ENCODE measurements around the gene NUTM1. TPM values are rescaled to one million over a fixed set of nuclear protein-coding genes. Genes with fewer than 3 reads are reported as not detected.

NUTM1 gene
- total RNA-seq (2014; rRNA removed; shearing (Covaris generic)): not detected in 2 replicates
- polyA plus RNA-seq (2016; fragmentation: Nextera tagmentation; extraction: Ambion mirVana): not detected in 2 replicates

GRCh38 chr15:34342737-34343575, at the start of gene NUTM1, which contains the start of gene NOP10:
Gene NUTM1, plus strand, starts transcription at chr15:34343315. Its CDS starts 382 bp downstream, at chr15:34343697.
Gene NOP10, minus strand, starts transcription at chr15:34343136. Its CDS starts 63 bp downstream, at chr15:34343073.
- peak within 1 kb of the TSS; percentile 85 for H3K27ac ChIP-seq
- WGBS, 2 experiments (ENCODE audit: low coverage in 1 of 2, low lambda C conversion rate in 2 of 2, missing lambda C conversion rate in 2 of 2): 1% methylated on average over 38 of the region's 38 CpGs

GRCh38 chr15:34297059-34297458, 46.1 kb upstream of the NUTM1 start:
- Histone ChIP-seq H2AFZ (no peak overlapping the region), H3K4me3 (no peak overlapping the region), H3K36me3 (ENCODE audit: low read depth) (no peaks in the 10 kb centered on the region), H3K79me2 (ENCODE audit: insufficient read depth) (peaks cover 31% of the 10 kb centered on the region), H3K9me2 (ENCODE audit: insufficient read depth) (no peaks in the 10 kb centered on the region), H3K27ac (0 out of 2 replicates have a peak overlapping the region, but pooled peaks have one; percentile 4), H3F3A (ENCODE audit: insufficient read depth) (peaks cover 7% of the 10 kb centered on the region; the same call in 1 of the 2 replicates), H3K4me2 (ENCODE audit: unreplicated experiment) (peak overlapping the region; percentile 1), H3K27me3 (replicated peaks; ENCODE audit: insufficient read depth) (no peaks in the 10 kb centered on the region), H3K9ac (no peak overlapping the region), H3K9me3 (ENCODE audit: low read depth) (no peaks in the 10 kb centered on the region), H4K20me1 (ENCODE audit: insufficient read depth) (no peaks in the 10 kb centered on the region), H3K4me1 (ENCODE audit: insufficient read depth) (peaks cover 12% of the 10 kb centered on the region)
- TF ChIP-seq EZH2 (IDR thresholded peaks at IDR 0.05; ENCODE audit: insufficient read depth, poor library complexity, severe bottlenecking) (no peak), EZH2phosphoT487 (IDR thresholded peaks at IDR 0.05; ENCODE audit: insufficient read depth, low read depth) (no peak)
- WGBS, 2 experiments (ENCODE audit: low coverage in 1 of 2, low lambda C conversion rate in 2 of 2, missing lambda C conversion rate in 2 of 2): 2 to 6% methylated on average over 1 of the region's 1 CpG
- peak; percentile 33 for DNase-seq
- in situ Hi-C loops (cut with MboI): no loop called here

More at GRCh38 chr15:34342737-34343575, at the start of gene NUTM1, which contains the start of gene NOP10:
- peak; percentile 95 for DNase-seq
- Histone ChIP-seq H3K9me2 (ENCODE audit: insufficient read depth) (no peaks in the 10 kb centered on the region), H3K9me3 (ENCODE audit: low read depth) (no peaks in the 10 kb centered on the region), H3F3A (ENCODE audit: insufficient read depth) (peaks cover 27% of the 10 kb centered on the region), H4K20me1 (ENCODE audit: insufficient read depth) (no peaks in the 10 kb centered on the region), H3K79me2 (ENCODE audit: insufficient read depth) (peaks cover 40% of the 10 kb centered on the region), H3K36me3 (ENCODE audit: low read depth) (peaks cover 24% of the 10 kb centered on the region), H2AFZ (peak within 1 kb of the TSS; percentile 90), H3K4me1 (ENCODE audit: insufficient read depth) (peaks cover 15% of the 10 kb centered on the region), H3K27me3 (replicated peaks; ENCODE audit: insufficient read depth) (no peaks in the 10 kb centered on the region), H3K4me2 (ENCODE audit: unreplicated experiment) (peak within 1 kb of the TSS; percentile 65), H3K9ac (peak within 1 kb of the TSS; percentile 89), H3K4me3 (peak within 1 kb of the TSS; percentile 93)
- in situ Hi-C loops (cut with MboI): no loop called here
- no peak for TF ChIP-seq EZH2 (IDR thresholded peaks at IDR 0.05; ENCODE audit: insufficient read depth, poor library complexity, severe bottlenecking)

- in situ Hi-C loops (cut with MboI): no loop called here
- no peaks in the 10 kb centered on the region for H4K20me1 ChIP-seq (ENCODE audit: insufficient read depth)
- WGBS, 2 experiments (ENCODE audit: low coverage in 1 of 2, low lambda C conversion rate in 2 of 2, missing lambda C conversion rate in 2 of 2): 79 to 81% methylated on average over 3 of the region's 3 CpGs
Measured at GRCh38 chr15:34301058-34301457, 42.1 kb upstream of the NUTM1 start.

GRCh38 chr15:34304613-34305012, 38.5 kb upstream of the NUTM1 start:
- H3K9ac ChIP-seq: no peak overlapping the region
- H2AFZ ChIP-seq: no peak overlapping the region
- H3K4me1 ChIP-seq (ENCODE audit: insufficient read depth): peaks cover 12% of the 10 kb centered on the region
- in situ Hi-C loops (cut with MboI): no loop called here
- no peaks in the 10 kb centered on the region for H3K9me3 ChIP-seq (ENCODE audit: low read depth)
- peak; percentile 65 for DNase-seq
- peak overlapping the region; percentile 44 for H3K27ac ChIP-seq
- TF ChIP-seq EZH2phosphoT487 (IDR thresholded peaks at IDR 0.05; ENCODE audit: insufficient read depth, low read depth) (no peak), EZH2 (IDR thresholded peaks at IDR 0.05; ENCODE audit: insufficient read depth, poor library complexity, severe bottlenecking) (no peak)
- H3F3A ChIP-seq (ENCODE audit: insufficient read depth): no peaks in the 10 kb centered on the region
- no peaks in the 10 kb centered on the region for H4K20me1 ChIP-seq (ENCODE audit: insufficient read depth)
- H3K4me3 ChIP-seq: no peak overlapping the region
- peak overlapping the region; percentile 1 for H3K4me2 ChIP-seq (ENCODE audit: unreplicated experiment)
- H3K79me2 ChIP-seq (ENCODE audit: insufficient read depth): peaks cover 21% of the 10 kb centered on the region; the same call in 1 of the 2 replicates
- no peaks in the 10 kb centered on the region for H3K27me3 ChIP-seq (replicated peaks; ENCODE audit: insufficient read depth)
- H3K9me2 ChIP-seq (ENCODE audit: insufficient read depth): no peaks in the 10 kb centered on the region
- H3K36me3 ChIP-seq (ENCODE audit: low read depth): no peaks in the 10 kb centered on the region

More at GRCh38 chr15:34301058-34301457, 42.1 kb upstream of the NUTM1 start:
- Histone ChIP-seq H3K9ac (no peak overlapping the region), H3F3A (ENCODE audit: insufficient read depth) (peaks cover 7% of the 10 kb centered on the region; the same call in 1 of the 2 replicates), H3K4me3 (no peak overlapping the region), H3K4me1 (ENCODE audit: insufficient read depth) (peaks cover 24% of the 10 kb centered on the region), H3K36me3 (ENCODE audit: low read depth) (no peaks in the 10 kb centered on the region), H2AFZ (no peak overlapping the region), H3K9me3 (ENCODE audit: low read depth) (no peaks in the 10 kb centered on the region), H3K9me2 (ENCODE audit: insufficient read depth) (no peaks in the 10 kb centered on the region), H3K27me3 (replicated peaks; ENCODE audit: insufficient read depth) (no peaks in the 10 kb centered on the region), H3K4me2 (ENCODE audit: unreplicated experiment) (no peak overlapping the region), H3K79me2 (ENCODE audit: insufficient read depth) (peaks cover 13% of the 10 kb centered on the region; the same call in 1 of the 2 replicates), H3K27ac (no peak overlapping the region)
- TF ChIP-seq EZH2 (IDR thresholded peaks at IDR 0.05; ENCODE audit: insufficient read depth, poor library complexity, severe bottlenecking): no peak
- no peak for TF ChIP-seq EZH2phosphoT487 (IDR thresholded peaks at IDR 0.05; ENCODE audit: insufficient read depth, low read depth)
- no peak for DNase-seq

Data from GM23248 (cell line).